ENCODE data around the gene PIGH. TPM values are rescaled to one million over a fixed set of nuclear protein-coding genes. Genes with fewer than 3 reads are reported as not detected.

The PIGH gene
- total RNA-seq, 2 donors from 2014 or later: 17.6 to 20.0 TPM

GRCh38 chr14:67586369-67586768 lies 13.7 kb downstream of the PIGH start:
- Mint-ChIP-seq H3K27me3 (no peaks in the 10 kb centered on the region), H3K9me3 (no peaks in the 10 kb centered on the region), H3K4me1 (no peaks in the 10 kb centered on the region), H3K4me3 (no peak overlapping the region), H3K36me3 (ENCODE audit: low read depth) (peaks cover 30% of the 10 kb centered on the region), H3K27ac (peak overlapping the region; percentile 13)
- no peak for ATAC-seq (replicated peaks)

GRCh38 chr14:67584978-67585377 lies 15.1 kb downstream of the PIGH start:
- Mint-ChIP-seq H3K36me3 (ENCODE audit: low read depth) (peaks cover 19% of the 10 kb centered on the region), H3K27me3 (no peaks in the 10 kb centered on the region), H3K9me3 (no peaks in the 10 kb centered on the region), H3K27ac (no peak overlapping the region), H3K4me1 (no peaks in the 10 kb centered on the region), H3K4me3 (no peak overlapping the region)
- ATAC-seq (replicated peaks): no peak

- Mint-ChIP-seq H3K4me3 (no peak overlapping the region), H3K27me3 (no peaks in the 10 kb centered on the region), H3K36me3 (ENCODE audit: low read depth) (peaks cover 9% of the 10 kb centered on the region), H3K9me3 (no peaks in the 10 kb centered on the region), H3K4me1 (no peaks in the 10 kb centered on the region), H3K27ac (peak overlapping the region; percentile 51)
- peak; percentile 70 for ATAC-seq (replicated peaks)
These were observed 16.1 kb downstream of the PIGH start for GRCh38 chr14:67583711-67584644.

- Mint-ChIP-seq H3K27ac (no peak overlapping the region), H3K27me3 (no peaks in the 10 kb centered on the region), H3K4me3 (no peak overlapping the region), H3K9me3 (no peaks in the 10 kb centered on the region), H3K4me1 (no peaks in the 10 kb centered on the region), H3K36me3 (ENCODE audit: low read depth) (no peaks in the 10 kb centered on the region)
- ATAC-seq (replicated peaks): no peak
These were observed 18.0 kb downstream of the PIGH start for GRCh38 chr14:67582061-67582460.

GRCh38 chr14:67581643-67582042 lies 18.4 kb downstream of the PIGH start:
- ATAC-seq (replicated peaks): no peak
- no peak overlapping the region for H3K4me3 Mint-ChIP-seq
- no peaks in the 10 kb centered on the region for H3K9me3 Mint-ChIP-seq
- H3K27me3 Mint-ChIP-seq: no peaks in the 10 kb centered on the region
- H3K27ac Mint-ChIP-seq: no peak overlapping the region
- no peaks in the 10 kb centered on the region for H3K4me1 Mint-ChIP-seq
- no peaks in the 10 kb centered on the region for H3K36me3 Mint-ChIP-seq (ENCODE audit: low read depth)

GRCh38 chr14:67580336-67581171 lies 19.5 kb downstream of the PIGH start:
- no peak overlapping the region for H3K4me3 Mint-ChIP-seq
- H3K27me3 Mint-ChIP-seq: no peaks in the 10 kb centered on the region
- no peak for ATAC-seq (replicated peaks)
- no peaks in the 10 kb centered on the region for H3K4me1 Mint-ChIP-seq
- no peak overlapping the region for H3K27ac Mint-ChIP-seq
- no peaks in the 10 kb centered on the region for H3K9me3 Mint-ChIP-seq
- H3K36me3 Mint-ChIP-seq (ENCODE audit: low read depth): no peaks in the 10 kb centered on the region

GRCh38 chr14:67579636-67580035 lies 20.4 kb downstream of the PIGH start:
- no peak overlapping the region for H3K4me3 Mint-ChIP-seq
- no peak overlapping the region for H3K27ac Mint-ChIP-seq
- ATAC-seq (replicated peaks): no peak

GRCh38 chr14:67579040-67579439 lies 21.0 kb downstream of the PIGH start:
- Mint-ChIP-seq H3K4me1 (no peaks in the 10 kb centered on the region), H3K27me3 (no peaks in the 10 kb centered on the region), H3K36me3 (ENCODE audit: low read depth) (no peaks in the 10 kb centered on the region)

More at GRCh38 chr14:67579636-67580035, 20.4 kb downstream of the PIGH start:
- no peaks in the 10 kb centered on the region for H3K4me1 Mint-ChIP-seq
- no peaks in the 10 kb centered on the region for H3K27me3 Mint-ChIP-seq
- H3K36me3 Mint-ChIP-seq (ENCODE audit: low read depth): no peaks in the 10 kb centered on the region
- no peaks in the 10 kb centered on the region for H3K9me3 Mint-ChIP-seq

GRCh38 chr14:67577909-67578749 lies 21.9 kb downstream of the PIGH start:
- Mint-ChIP-seq H3K9me3 (no peaks in the 10 kb centered on the region), H3K4me1 (no peaks in the 10 kb centered on the region), H3K4me3 (no peak overlapping the region), H3K27ac (no peak overlapping the region), H3K36me3 (ENCODE audit: low read depth) (no peaks in the 10 kb centered on the region), H3K27me3 (no peaks in the 10 kb centered on the region)
- no peak for ATAC-seq (replicated peaks)

More at GRCh38 chr14:67579040-67579439, 21.0 kb downstream of the PIGH start:
- ATAC-seq (replicated peaks): no peak
- no peak overlapping the region for H3K27ac Mint-ChIP-seq
- no peak overlapping the region for H3K4me3 Mint-ChIP-seq
- no peaks in the 10 kb centered on the region for H3K9me3 Mint-ChIP-seq

GRCh38 chr14:67577181-67577808 lies 22.8 kb downstream of the PIGH start:
- Mint-ChIP-seq H3K27ac (no peak overlapping the region), H3K9me3 (no peaks in the 10 kb centered on the region), H3K4me3 (no peak overlapping the region), H3K36me3 (ENCODE audit: low read depth) (no peaks in the 10 kb centered on the region), H3K4me1 (no peaks in the 10 kb centered on the region), H3K27me3 (no peaks in the 10 kb centered on the region)
- ATAC-seq (replicated peaks): no peak

GRCh38 chr14:67576216-67576955 lies 23.7 kb downstream of the PIGH start:
- no peaks in the 10 kb centered on the region for H3K36me3 Mint-ChIP-seq (ENCODE audit: low read depth)
- no peak overlapping the region for H3K4me3 Mint-ChIP-seq
- no peaks in the 10 kb centered on the region for H3K9me3 Mint-ChIP-seq
- no peak overlapping the region for H3K27ac Mint-ChIP-seq
- H3K4me1 Mint-ChIP-seq: no peaks in the 10 kb centered on the region
- no peaks in the 10 kb centered on the region for H3K27me3 Mint-ChIP-seq
- no peak for ATAC-seq (replicated peaks)

GRCh38 chr14:67575684-67576083 lies 24.4 kb downstream of the PIGH start:
- ATAC-seq (replicated peaks): no peak
- Mint-ChIP-seq H3K36me3 (ENCODE audit: low read depth) (no peaks in the 10 kb centered on the region), H3K4me1 (no peaks in the 10 kb centered on the region), H3K27ac (no peak overlapping the region), H3K4me3 (no peak overlapping the region), H3K27me3 (no peaks in the 10 kb centered on the region), H3K9me3 (no peaks in the 10 kb centered on the region)

- no peak overlapping the region for H3K27ac Mint-ChIP-seq
These were observed 25.3 kb downstream of the PIGH start for GRCh38 chr14:67574806-67575205.

More at GRCh38 chr14:67574806-67575205, 25.3 kb downstream of the PIGH start:
- ATAC-seq (replicated peaks): no peak
- no peaks in the 10 kb centered on the region for H3K27me3 Mint-ChIP-seq
- no peaks in the 10 kb centered on the region for H3K4me1 Mint-ChIP-seq
- no peaks in the 10 kb centered on the region for H3K36me3 Mint-ChIP-seq (ENCODE audit: low read depth)
- no peaks in the 10 kb centered on the region for H3K9me3 Mint-ChIP-seq
- H3K4me3 Mint-ChIP-seq: no peak overlapping the region

All from activated T-helper 17 cell treated with anti-CD3 and anti-CD28 coated beads, Interleukin-2, amount 50 U/mL, for 72 hours (primary cell).